ENCODE results near the gene TXNL4B.
"Not testable (repeated sequence)": the region's sequence is repeated elsewhere in the genome, so short reads cannot be mapped to it uniquely, and the experiment has no call there.

The TXNL4B gene

DNA sequence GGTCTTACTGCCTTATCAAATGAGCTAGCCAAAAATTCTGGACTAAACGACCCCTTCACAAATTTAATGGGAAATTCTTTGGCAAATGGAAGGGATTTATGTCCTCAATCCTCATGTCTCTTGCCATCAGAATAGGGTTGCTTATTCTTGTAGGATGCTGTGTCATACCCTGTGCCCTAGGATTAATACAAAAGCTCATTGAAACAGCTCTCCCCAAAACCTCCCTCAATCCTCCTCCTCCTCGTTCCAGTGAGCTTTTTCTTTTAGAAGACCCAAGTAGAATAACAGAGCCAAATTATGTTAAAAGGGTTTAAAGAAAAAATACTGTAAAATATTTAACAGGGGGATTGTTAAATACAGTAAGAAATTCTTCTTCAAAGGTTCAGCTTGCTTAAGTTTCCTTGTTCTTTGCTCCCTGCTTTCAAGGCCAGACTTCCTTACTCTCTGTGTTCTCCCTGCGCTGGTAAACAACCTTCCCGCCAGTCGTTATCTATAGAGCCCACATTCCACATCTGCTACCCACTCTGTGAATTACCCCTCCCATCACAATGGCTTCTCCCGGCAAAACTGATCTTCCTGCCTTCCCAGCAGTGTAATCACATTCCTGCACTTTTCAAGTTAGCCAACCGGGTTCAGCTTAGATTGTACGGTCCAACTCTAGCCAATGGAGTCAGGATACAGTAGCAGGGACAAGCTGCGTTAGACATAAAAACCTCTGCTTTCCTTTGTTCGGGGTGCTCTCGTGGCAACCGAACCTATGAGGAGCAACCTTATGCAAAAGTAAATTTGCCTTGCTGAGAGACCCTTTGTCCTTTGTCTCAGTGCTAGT lies 20.7 kb downstream of the TXNL4B start:
- TF ChIP-seq CTCF (IDR thresholded peaks at IDR 0.05; ENCODE audit: low read depth, low read length) = no peak
- no peak for DNase-seq (ENCODE audit: extremely low read depth, low read depth)

- no peak for TF ChIP-seq CTCF (IDR thresholded peaks at IDR 0.05; ENCODE audit: low read depth, low read length)
- DNase-seq (ENCODE audit: extremely low read depth, low read depth) = no peak
These were observed 24.5 kb downstream of the TXNL4B start for GRCh38 chr16:72068930-72069329.

DNA sequence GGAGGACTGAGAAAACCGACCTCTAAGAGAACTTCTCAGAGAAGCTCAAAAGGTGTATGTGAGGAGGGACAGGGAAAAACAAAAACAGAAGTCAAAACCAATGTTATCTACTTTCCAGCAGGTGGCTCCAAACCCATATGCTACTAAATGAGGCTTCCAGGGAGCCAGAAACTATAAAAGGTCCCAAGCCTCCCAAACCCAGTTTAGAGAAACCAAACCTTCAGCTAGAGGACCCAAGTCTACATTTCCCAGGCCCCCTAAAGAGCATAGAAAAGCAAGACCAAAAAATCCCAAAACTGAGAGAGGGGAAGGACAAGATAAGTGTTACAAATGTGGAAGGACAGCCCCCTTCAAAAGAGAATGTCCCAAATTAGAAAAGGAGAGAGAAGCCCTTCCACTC lies 26.7 kb downstream of the TXNL4B start:
- DNase-seq (ENCODE audit: extremely low read depth, low read depth) = no peak
- TF ChIP-seq CTCF (IDR thresholded peaks at IDR 0.05; ENCODE audit: low read depth, low read length) = peak; percentile 63

DNA sequence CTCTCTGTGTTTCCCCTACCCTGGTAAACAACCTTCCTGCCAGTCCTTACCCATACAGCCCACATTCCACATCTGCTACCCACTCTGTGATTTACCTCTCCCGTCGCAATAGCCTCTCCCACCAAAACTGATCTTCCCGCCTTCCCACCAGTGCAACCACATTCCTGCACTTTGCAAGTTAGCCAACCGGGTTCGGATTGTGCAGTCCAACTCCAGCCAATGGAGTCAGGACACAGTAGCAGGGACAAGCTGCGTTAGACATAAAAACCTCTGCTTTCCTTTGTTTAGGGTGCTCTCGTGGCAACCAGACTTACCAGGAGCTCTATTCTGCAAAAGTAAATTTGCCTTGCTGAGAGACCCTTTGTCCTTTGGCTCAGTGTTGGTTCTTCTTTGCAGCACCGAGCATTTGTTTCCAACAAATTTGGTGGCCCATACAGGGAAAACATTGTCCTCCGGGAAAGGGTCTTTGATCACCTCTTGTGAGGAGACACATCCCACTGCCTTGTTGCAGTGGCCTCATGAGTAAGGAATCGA lies 29.0 kb downstream of the TXNL4B start:
- DNase-seq (ENCODE audit: extremely low read depth, low read depth) = no peak
- no peak for TF ChIP-seq CTCF (IDR thresholded peaks at IDR 0.05; ENCODE audit: low read depth, low read length)

- no peak for TF ChIP-seq CTCF (IDR thresholded peaks at IDR 0.05; ENCODE audit: low read depth, low read length)
- DNase-seq (ENCODE audit: extremely low read depth, low read depth) = no peak
These were observed 31.9 kb downstream of the TXNL4B start for GRCh38 chr16:72061564-72061963.

- DNase-seq (ENCODE audit: extremely low read depth, low read depth) = no peak
- no peak for TF ChIP-seq CTCF (IDR thresholded peaks at IDR 0.05; ENCODE audit: low read depth, low read length)
These were observed 33.0 kb downstream of the TXNL4B start for GRCh38 chr16:72060405-72060804.

DNA sequence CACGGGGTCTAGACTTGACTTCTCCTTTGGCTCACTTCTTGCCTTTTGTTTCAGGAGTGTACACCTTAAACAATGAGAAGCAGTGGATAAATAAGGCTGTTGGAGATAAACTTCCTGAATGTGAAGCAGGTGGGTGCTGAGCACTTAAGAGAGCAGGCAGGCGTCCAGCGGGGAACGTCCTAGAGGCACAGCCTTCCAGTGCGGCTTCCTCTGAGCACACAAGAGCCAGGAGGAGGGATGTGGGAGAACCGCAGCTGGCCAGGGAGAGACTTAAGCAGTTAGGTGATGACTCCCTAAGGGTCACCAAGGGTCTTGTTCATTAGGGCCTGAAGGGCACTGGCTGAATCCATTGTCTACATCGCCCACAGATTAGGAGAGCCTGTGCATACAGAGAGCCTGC lies 34.4 kb downstream of the TXNL4B start:
- DNase-seq (ENCODE audit: extremely low read depth, low read depth) = not testable (repeated sequence)

DNA sequence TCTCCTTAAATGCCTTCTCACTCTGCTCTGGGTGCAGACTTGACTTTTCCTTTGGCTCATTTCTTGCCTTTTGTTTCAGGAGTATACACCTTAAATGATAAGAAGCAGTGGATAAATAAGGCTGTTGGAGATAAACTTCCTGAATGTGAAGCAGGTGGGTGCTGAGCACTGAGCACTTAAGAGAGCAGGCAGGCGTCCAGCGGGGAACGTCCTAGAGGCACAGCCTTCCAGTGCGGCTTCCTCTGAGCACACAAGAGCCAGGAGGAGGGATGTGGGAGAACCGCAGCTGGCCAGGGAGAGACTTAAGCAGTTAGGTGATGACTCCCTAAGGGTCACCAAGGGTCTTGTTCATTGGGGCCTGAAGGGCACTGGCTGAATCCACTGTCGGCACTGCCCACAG lies 36.1 kb downstream of the TXNL4B start:
- DNase-seq (ENCODE audit: extremely low read depth, low read depth) = not testable (repeated sequence)

Data from AG09319 (cell line).